CD14-positive monocyte (primary cell): ENCODE data around the gene LTBP2. TPM values are rescaled to one million over a fixed set of nuclear protein-coding genes. Genes with fewer than 3 reads are reported as not detected.

Experiments used
- DNase-seq, 3 donors: peaks; one replicate each; pipeline ENCODE4 v3.0.0-alpha.2; 2011 to 2022
- H2AFZ ChIP-seq: 2 replicates; pipeline ENCODE4 v1.6.0; 2012; ENCODE audit warnings: mild to moderate bottlenecking, low read depth, low read length, inconsistent platforms; ENCODE audit not compliant: insufficient read depth, poor library complexity, severe bottlenecking
- H3K27ac ChIP-seq, 2 donors: 1 replicate in 1 of 2; 2 replicates in 1 of 2; pipeline ENCODE4 v1.5.1; 2012 to 2013; ENCODE audit warnings: low read length in 2 of 2, control low read depth in 1 of 2, inconsistent platforms in 1 of 2, low read depth in 1 of 2, mild to moderate bottlenecking in 1 of 2
- H3K27me3 ChIP-seq, 2 donors: one replicate each; pipeline versions ENCODE4 v1.6.0 to v1.6.1; 2011 to 2013; ENCODE audit warnings: low read length in 2 of 2; ENCODE audit not compliant: control insufficient read depth in 2 of 2, insufficient read depth in 2 of 2
- H3K36me3 ChIP-seq, 2 donors: replicated peaks in 1 of 2; 1 replicate in 1 of 2; 2 replicates in 1 of 2; pipeline versions ENCODE4 v1.5.1 to v1.6.1; 2012 to 2013; ENCODE audit warnings: low read length in 2 of 2, control low read depth in 1 of 2, inconsistent platforms in 1 of 2, mild to moderate bottlenecking in 1 of 2; ENCODE audit not compliant: insufficient read depth in 2 of 2, control insufficient read depth in 1 of 2
- H3K4me1 ChIP-seq, 2 donors: 1 replicate in 1 of 2; 2 replicates in 1 of 2; pipeline versions ENCODE4 v1.5.1 to v1.6.1; 2012 to 2013; ENCODE audit warnings: low read length in 2 of 2, control low read depth in 1 of 2, inconsistent platforms in 1 of 2, mild to moderate bottlenecking in 1 of 2, moderate library complexity in 1 of 2; ENCODE audit not compliant: insufficient read depth in 2 of 2, control insufficient read depth in 1 of 2
- H3K4me2 ChIP-seq: replicated peaks from 2 replicates; pipeline ENCODE3; 2012; ENCODE audit warnings: low read length, moderate library complexity, mild to moderate bottlenecking; ENCODE audit not compliant: poor library complexity, severe bottlenecking; ENCODE audit errors: extremely low read depth
- H3K4me3 ChIP-seq, 3 experiments: fragments of 200-600 bp in 1 of 3; sonication (generic) in 1 of 3; replicated peaks in 1 of 3; 1 replicate in 2 of 3; 2 replicates in 1 of 3; pipeline ENCODE4 v1.5.1; 2011 to 2013; ENCODE audit warnings: low read length in 3 of 3, mild to moderate bottlenecking in 3 of 3, control low read depth in 2 of 3, low read depth in 2 of 3, inconsistent platforms in 1 of 3, moderate library complexity in 1 of 3
- H3K79me2 ChIP-seq: 2 replicates; pipeline ENCODE4 v1.6.0; 2012; ENCODE audit warnings: mild to moderate bottlenecking, control low read depth, inconsistent platforms, low read length, moderate library complexity; ENCODE audit not compliant: insufficient read depth
- H3K9ac ChIP-seq: 2 replicates; pipeline ENCODE4 v1.6.0; 2017; ENCODE audit warnings: low read length, mild to moderate bottlenecking; ENCODE audit not compliant: insufficient read depth, poor library complexity, severe bottlenecking
- H3K9me3 ChIP-seq, 2 donors: replicated peaks in 1 of 2; 1 replicate in 1 of 2; 2 replicates in 1 of 2; pipeline versions ENCODE4 v1.5.1 to v1.6.1; 2012 to 2013; ENCODE audit warnings: low read length in 2 of 2, control low read depth in 1 of 2; ENCODE audit not compliant: control insufficient read depth in 1 of 2, insufficient read depth in 1 of 2
- H4K20me1 ChIP-seq: 2 replicates; pipeline ENCODE4 v1.6.0; 2012; ENCODE audit warnings: mild to moderate bottlenecking, low read length, control low read depth, moderate library complexity; ENCODE audit not compliant: insufficient read depth
- H3K27ac Mint-ChIP-seq, 7 donors: one replicate each; pipeline ENCODE4 v1.8.0; 2020; ENCODE audit warnings: mild to moderate bottlenecking in 7 of 7, mixed read lengths in 7 of 7, moderate library complexity in 6 of 7, inconsistent platforms in 2 of 7
- H3K27me3 Mint-ChIP-seq, 3 donors: one replicate each; pipeline ENCODE4 v1.8.0; 2021 to 2022; ENCODE audit warnings: low read depth in 3 of 3, mild to moderate bottlenecking in 3 of 3, mixed read lengths in 3 of 3, moderate library complexity in 3 of 3, inconsistent platforms in 1 of 3
- H3K36me3 Mint-ChIP-seq, 2 donors: one replicate each; pipeline ENCODE4 v1.8.0; 2020; ENCODE audit warnings: mixed read lengths in 2 of 2, inconsistent platforms in 1 of 2, mild to moderate bottlenecking in 1 of 2
- H3K4me1 Mint-ChIP-seq: one replicate; pipeline ENCODE4 v1.8.0; 2020; ENCODE audit warnings: mild to moderate bottlenecking, mixed read lengths
- H3K4me3 Mint-ChIP-seq, 2 donors: one replicate each; pipeline ENCODE4 v1.8.0; 2020; ENCODE audit warnings: mild to moderate bottlenecking in 2 of 2, mixed read lengths in 2 of 2, moderate library complexity in 1 of 2
- H3K9me3 Mint-ChIP-seq, 7 donors: one replicate each; pipeline ENCODE4 v1.8.0; 2020 to 2022; ENCODE audit warnings: mixed read lengths in 7 of 7, mild to moderate bottlenecking in 6 of 7, moderate library complexity in 6 of 7, inconsistent platforms in 2 of 7
- WGBS: methylation state at CpG from one replicate; pipeline ENCODE4 v1.1.5; 2013; ENCODE audit warnings: missing lambda C conversion rate; ENCODE audit not compliant: insufficient coverage; 5-methylcytosine and 5-hydroxymethylcytosine counted together
- intact Hi-C, 2 donors: fragments of 100-400 bp; cut with micrococcal nuclease; formaldehyde crosslinking; loops; one replicate each; pipeline versions ENCODE4 v1.15.0 to v1.15.1; 2023
- polyA plus RNA-seq, 3 donors: library from polyadenylated mRNA; depleted of rRNA in 1 of 3; unstranded in 2 of 3; stranded (reverse) in 1 of 3; fragments of 300-500 nt in 2 of 3; fragments of >200 nt in 1 of 3; fragmentation: Illumina TruSeq in 2 of 3; gene quantifications; 1 replicate in 2 of 3; 2 replicates in 1 of 3; pipeline ENCODE4 v1.2.3, GENCODE V29; 2012 to 2021
- TF ChIP-seq, protein P1 (sequence below): fragments of 200-600 bp; IDR thresholded peaks from one replicate; pipeline ENCODE4 v1.8.0; 2022; ENCODE audit warnings: antibody characterized with exemption, mild to moderate bottlenecking

Gene LTBP2
- polyA plus RNA-seq, 3 donors, result 0.04 to 0.24 (median 0.11) TPM

DNA sequence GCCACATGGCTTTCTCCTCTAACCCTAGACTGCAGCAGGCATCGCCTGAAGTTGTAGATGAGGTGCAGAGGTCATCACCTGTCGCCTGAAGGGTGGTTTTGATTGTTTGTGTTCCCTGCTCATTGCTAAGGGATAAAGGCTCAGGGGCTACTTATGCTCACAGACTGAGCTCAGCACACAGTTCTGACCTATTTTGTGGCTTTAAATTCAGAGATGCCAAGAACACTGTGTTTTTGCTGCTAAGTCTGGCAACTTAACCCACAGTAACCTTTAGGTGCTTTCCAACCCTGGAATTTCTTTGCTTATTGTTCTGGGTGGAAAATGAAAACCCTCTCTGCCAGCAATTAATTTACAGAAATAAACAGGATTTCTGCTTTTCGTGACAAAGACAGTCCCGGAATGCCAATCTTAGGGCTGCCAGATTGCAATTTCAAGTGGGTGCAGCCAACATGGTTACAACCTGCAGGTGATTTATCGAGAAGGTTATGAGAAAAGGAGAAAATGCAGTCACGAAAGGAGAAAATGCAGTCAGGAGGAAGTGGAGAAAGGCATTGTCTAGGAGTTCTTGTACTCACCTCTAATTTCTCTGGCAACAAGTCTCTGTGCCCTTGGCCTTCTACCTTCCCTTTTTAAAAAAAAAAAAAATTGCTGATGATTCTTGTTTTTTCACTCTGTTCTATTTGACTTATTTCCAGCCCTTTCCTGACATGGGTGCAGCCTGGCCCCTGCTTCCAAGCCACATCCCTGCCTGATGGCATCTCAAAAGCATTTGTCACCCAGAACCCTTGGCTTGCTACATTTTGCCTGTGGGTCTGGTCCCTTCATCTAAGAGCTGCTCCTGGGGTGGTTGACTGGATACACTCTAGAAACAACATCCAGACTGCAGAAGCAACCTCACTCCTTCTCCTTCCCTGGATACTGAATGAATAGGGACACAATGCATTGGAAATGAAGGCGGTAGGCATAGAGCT lies 142.2 kb downstream of the LTBP2 start:
- peaks cover 15 to 52% of the 10 kb centered on the region in 2 donors for H3K36me3 ChIP-seq
- Mint-ChIP-seq H3K27ac (no peak overlapping the region), H3K9me3 (peaks cover 3 to 7% (median 4%) of the 10 kb centered on the region in 7 donors), H3K36me3 (peaks cover 28 to 56% of the 10 kb centered on the region in 2 donors), H3K4me1 (peaks cover 11% of the 10 kb centered on the region), H3K27me3 (peaks cover 0 to 2% (median 2%) of the 10 kb centered on the region in 3 donors), H3K4me3 (no peak overlapping the region)
- H3K79me2 ChIP-seq, result no peaks in the 10 kb centered on the region
- TF ChIP-seq, protein P1, sequence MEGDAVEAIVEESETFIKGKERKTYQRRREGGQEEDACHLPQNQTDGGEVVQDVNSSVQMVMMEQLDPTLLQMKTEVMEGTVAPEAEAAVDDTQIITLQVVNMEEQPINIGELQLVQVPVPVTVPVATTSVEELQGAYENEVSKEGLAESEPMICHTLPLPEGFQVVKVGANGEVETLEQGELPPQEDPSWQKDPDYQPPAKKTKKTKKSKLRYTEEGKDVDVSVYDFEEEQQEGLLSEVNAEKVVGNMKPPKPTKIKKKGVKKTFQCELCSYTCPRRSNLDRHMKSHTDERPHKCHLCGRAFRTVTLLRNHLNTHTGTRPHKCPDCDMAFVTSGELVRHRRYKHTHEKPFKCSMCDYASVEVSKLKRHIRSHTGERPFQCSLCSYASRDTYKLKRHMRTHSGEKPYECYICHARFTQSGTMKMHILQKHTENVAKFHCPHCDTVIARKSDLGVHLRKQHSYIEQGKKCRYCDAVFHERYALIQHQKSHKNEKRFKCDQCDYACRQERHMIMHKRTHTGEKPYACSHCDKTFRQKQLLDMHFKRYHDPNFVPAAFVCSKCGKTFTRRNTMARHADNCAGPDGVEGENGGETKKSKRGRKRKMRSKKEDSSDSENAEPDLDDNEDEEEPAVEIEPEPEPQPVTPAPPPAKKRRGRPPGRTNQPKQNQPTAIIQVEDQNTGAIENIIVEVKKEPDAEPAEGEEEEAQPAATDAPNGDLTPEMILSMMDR, result no peak
- intact Hi-C loops, result loop anchor here in 1 of 2 donors (5.0 kb wide), 1 partner anchor 112 kb away; no protein-coding TSS in a partner anchor
- H3K4me3 ChIP-seq, result no peak overlapping the region
- H2AFZ ChIP-seq, result no peak overlapping the region
- H3K27me3 ChIP-seq, result no peaks in the 10 kb centered on the region
- H3K9me3 ChIP-seq, result no peaks in the 10 kb centered on the region
- whole genome bisulfite sequencing, result 100% methylated on average over 3 of the region's 7 CpGs
- peaks cover 4 to 5% of the 10 kb centered on the region in 2 donors for H3K4me1 ChIP-seq
- no peak overlapping the region for H3K27ac ChIP-seq
- H3K4me2 ChIP-seq, result no peak overlapping the region
- DNase-seq, result no peak
- peaks cover 31% of the 10 kb centered on the region for H4K20me1 ChIP-seq
- no peak overlapping the region for H3K9ac ChIP-seq

DNA sequence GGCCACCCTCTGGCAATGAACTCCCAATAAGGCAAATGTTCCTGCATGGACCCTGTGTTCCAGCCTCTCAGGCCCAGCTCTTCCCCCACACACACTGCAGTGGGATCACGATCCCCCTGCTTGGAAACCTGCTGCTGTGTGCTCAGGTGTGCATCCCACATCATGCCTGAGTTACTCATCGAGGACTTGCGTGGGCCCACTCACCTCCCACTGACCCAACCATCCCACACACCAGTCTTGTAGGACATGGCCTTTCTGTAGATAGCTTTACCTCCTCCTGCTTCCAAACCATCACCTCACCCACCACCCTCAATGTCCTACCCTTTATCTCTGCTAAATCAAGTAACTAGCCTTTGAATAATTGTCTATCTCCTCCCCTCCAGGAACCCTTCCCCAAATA lies 143.5 kb downstream of the LTBP2 start:
- Histone ChIP-seq H4K20me1 (peaks cover 22% of the 10 kb centered on the region), H3K27me3 (no peaks in the 10 kb centered on the region), H3K9ac (no peak overlapping the region), H3K4me3 (no peak overlapping the region), H2AFZ (no peak overlapping the region), H3K36me3 (peaks cover 2 to 39% of the 10 kb centered on the region in 2 donors), H3K4me1 (peaks cover 4 to 5% of the 10 kb centered on the region in 2 donors), H3K79me2 (no peaks in the 10 kb centered on the region), H3K4me2 (no peak overlapping the region), H3K27ac (no peak overlapping the region), H3K9me3 (no peaks in the 10 kb centered on the region)
- Mint-ChIP-seq H3K36me3 (peaks cover 17 to 43% of the 10 kb centered on the region in 2 donors), H3K4me1 (peaks cover 8% of the 10 kb centered on the region), H3K4me3 (no peak overlapping the region), H3K27me3 (peaks cover 0 to 2% (median 2%) of the 10 kb centered on the region in 3 donors), H3K9me3 (peaks cover 3 to 5% (median 4%) of the 10 kb centered on the region in 7 donors), H3K27ac (peak overlapping the region in 1 of 7 donors; percentile 60)
- TF ChIP-seq, protein P1, result no peak
- intact Hi-C loops, result loop anchor here in 1 of 2 donors (5.0 kb wide), 1 partner anchor 114 kb away; no protein-coding TSS in a partner anchor
- no peak for DNase-seq
- 94% methylated on average over 3 of the region's 3 CpGs for WGBS
